ENCODE data around the gene VEGFD. TPM values are rescaled to one million over a fixed set of nuclear protein-coding genes. Genes with fewer than 3 reads are reported as not detected.

The VEGFD gene
- total and polyA plus RNA-seq, 12 donors = 1.1 to 21.0 (median 4.4) TPM

- ATAC-seq (no peak), DNase-seq (no peak)
- no peak for TF ChIP-seq CTCF (IDR thresholded peaks at IDR 0.05)
- Histone ChIP-seq H3K4me1 (peaks cover 0 to 5% (median 0%) of the 10 kb centered on the region in 9 donors), H3K4me3 (no peak overlapping the region), H3K36me3 (no peaks in the 10 kb centered on the region), H3K27me3 (peaks cover 0 to 22% (median 0%) of the 10 kb centered on the region in 7 donors), H3K9me3 (no peaks in the 10 kb centered on the region), H3K27ac (no peak overlapping the region)
- 75 to 76% methylated on average over 9 of the region's 9 CpGs for WGBS, 2 donors
- intact Hi-C loops (cut with DNase I) = no loop called here
These were observed 17.5 kb downstream of the VEGFD start for GRCh38 chrX:15366506-15367352.

GRCh38 chrX:15359701-15360100 is 24.5 kb downstream of the VEGFD start:
- Histone ChIP-seq H3K4me1 (peaks cover 0 to 6% (median 0%) of the 10 kb centered on the region in 9 donors), H3K27ac (no peak overlapping the region), H3K9me3 (no peaks in the 10 kb centered on the region), H3K27me3 (peaks cover 0 to 26% (median 0%) of the 10 kb centered on the region in 7 donors), H3K4me3 (no peak overlapping the region), H3K36me3 (no peaks in the 10 kb centered on the region)
- DNase-seq (no peak), ATAC-seq (no peak)
- no peak for TF ChIP-seq CTCF (IDR thresholded peaks at IDR 0.05)
- intact Hi-C loops (cut with DNase I) = loop anchor here in 2 of 10 donors (10.0 kb wide), 2 partner anchors 55 to 95 kb away; no protein-coding TSS in a partner anchor
- 68 to 74% methylated on average over 2 of the region's 2 CpGs for WGBS, 2 donors

- H3K36me3 ChIP-seq = no peaks in the 10 kb centered on the region
- ATAC-seq = no peak
- 86 to 93% methylated on average over 2 of the region's 2 CpGs for WGBS, 2 donors
- no peak for TF ChIP-seq CTCF (IDR thresholded peaks at IDR 0.05)
- no peak for DNase-seq
- intact Hi-C loops (cut with DNase I) = loop anchor here in 2 of 10 donors (10.0 kb wide), 2 partner anchors 56 to 96 kb away; no protein-coding TSS in a partner anchor
- H3K9me3 ChIP-seq = no peaks in the 10 kb centered on the region
- no peak overlapping the region for H3K4me3 ChIP-seq
- H3K4me1 ChIP-seq = peaks cover 0 to 6% (median 0%) of the 10 kb centered on the region in 9 donors
- no peak overlapping the region for H3K27ac ChIP-seq
- peaks cover 0 to 26% (median 0%) of the 10 kb centered on the region in 7 donors for H3K27me3 ChIP-seq
These were observed 25.7 kb downstream of the VEGFD start for GRCh38 chrX:15358533-15358932.

- Histone ChIP-seq H3K27ac (no peak overlapping the region), H3K9me3 (no peaks in the 10 kb centered on the region), H3K4me1 (peaks cover 0 to 6% (median 0%) of the 10 kb centered on the region in 9 donors), H3K4me3 (no peak overlapping the region), H3K36me3 (peaks cover 0 to 5% (median 0%) of the 10 kb centered on the region in 9 donors), H3K27me3 (peaks cover 0 to 26% (median 0%) of the 10 kb centered on the region in 7 donors)
- no peak for TF ChIP-seq CTCF (IDR thresholded peaks at IDR 0.05)
- intact Hi-C loops (cut with DNase I) = loop anchor here in 2 of 10 donors (10.0 kb wide), 2 partner anchors 58 to 98 kb away; no protein-coding TSS in a partner anchor
- 41 to 78% methylated on average over 1 of the region's 1 CpG for WGBS, 2 donors
- peak in 4 of 8 donors; percentile 33 to 55 (median 50) for ATAC-seq
- DNase-seq = no peak
These were observed 27.8 kb downstream of the VEGFD start for GRCh38 chrX:15356444-15356843.

Data from heart right ventricle (tissue), 16 donors.